ENCODE measurements around the gene KCTD19. TPM values are rescaled to one million over a fixed set of nuclear protein-coding genes. Genes with fewer than 3 reads are reported as not detected.

Gene KCTD19
- total and polyA plus RNA-seq, 4 donors, result 0.50 to 2.7 (median 1.6) TPM

DNA sequence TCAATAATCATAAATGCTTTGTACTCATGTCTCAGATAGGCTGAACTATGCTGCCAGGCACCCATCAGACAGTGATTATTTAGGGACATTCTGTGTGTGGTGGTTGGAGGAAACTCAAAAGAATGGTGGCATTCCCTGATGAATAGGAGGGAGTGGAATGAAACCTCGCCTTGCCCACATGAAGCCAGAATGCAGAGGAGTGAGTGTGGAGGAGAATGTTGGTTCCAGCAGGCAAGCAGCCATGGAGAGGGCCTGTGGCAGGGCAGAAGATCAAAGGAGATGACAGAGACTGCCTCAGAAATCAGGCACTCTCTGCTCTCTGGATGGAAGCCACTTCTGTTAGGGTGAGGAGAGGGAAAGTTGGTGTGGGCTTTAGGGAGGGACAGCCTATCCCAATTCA, 22.5 kb downstream of the KCTD19 start:
- Histone ChIP-seq H3K4me1 (ENCODE audit: control insufficient read depth, insufficient read depth, low read length) (peaks cover 13% of the 10 kb centered on the region), H3K27me3 (ENCODE audit: control insufficient read depth, insufficient read depth, low read length) (no peaks in the 10 kb centered on the region), H3K36me3 (ENCODE audit: control insufficient read depth, insufficient read depth, low read length) (no peaks in the 10 kb centered on the region), H3K27ac (ENCODE audit: low read depth, low read length) (no peak overlapping the region), H3K9me3 (ENCODE audit: control insufficient read depth, insufficient read depth, low read length) (no peaks in the 10 kb centered on the region), H3K4me3 (ENCODE audit: low read depth, low read length) (no peak overlapping the region)
- no peak for DNase-seq (ENCODE audit: low read depth in 4 of 6, low spot score in 6 of 6)
- 67% methylated on average over 1 of the region's 1 CpG for WGBS (ENCODE audit: insufficient coverage)

DNA sequence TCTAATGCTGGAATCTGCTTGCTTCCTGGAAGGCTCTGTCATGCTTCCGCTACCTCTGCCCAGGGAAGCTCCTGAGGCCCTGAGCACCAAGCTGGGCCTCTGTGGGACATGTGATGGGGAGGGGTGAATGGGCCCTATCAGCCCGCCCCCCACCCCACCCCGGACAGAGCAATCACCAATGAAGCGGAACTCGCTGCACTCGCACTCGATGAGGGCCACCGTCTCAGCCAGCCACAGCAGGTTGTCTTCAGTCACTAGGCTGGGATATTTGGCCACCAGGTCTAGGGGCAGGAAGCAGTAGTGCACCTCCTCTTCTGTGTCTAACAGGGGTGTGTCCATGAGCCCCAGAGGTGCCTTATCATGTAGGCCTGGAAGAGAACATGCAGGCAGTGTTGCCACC, 23.6 kb downstream of the KCTD19 start:
- peaks cover 13% of the 10 kb centered on the region for H3K4me1 ChIP-seq (ENCODE audit: control insufficient read depth, insufficient read depth, low read length)
- no peak for DNase-seq (ENCODE audit: low read depth in 4 of 6, low spot score in 6 of 6)
- no peak overlapping the region for H3K4me3 ChIP-seq (ENCODE audit: low read depth, low read length)
- no peaks in the 10 kb centered on the region for H3K9me3 ChIP-seq (ENCODE audit: control insufficient read depth, insufficient read depth, low read length)
- H3K27ac ChIP-seq (ENCODE audit: low read depth, low read length), result no peak overlapping the region
- 61% methylated on average over 6 of the region's 8 CpGs for WGBS (ENCODE audit: insufficient coverage)
- H3K36me3 ChIP-seq (ENCODE audit: control insufficient read depth, insufficient read depth, low read length), result no peaks in the 10 kb centered on the region
- no peaks in the 10 kb centered on the region for H3K27me3 ChIP-seq (ENCODE audit: control insufficient read depth, insufficient read depth, low read length)

DNA sequence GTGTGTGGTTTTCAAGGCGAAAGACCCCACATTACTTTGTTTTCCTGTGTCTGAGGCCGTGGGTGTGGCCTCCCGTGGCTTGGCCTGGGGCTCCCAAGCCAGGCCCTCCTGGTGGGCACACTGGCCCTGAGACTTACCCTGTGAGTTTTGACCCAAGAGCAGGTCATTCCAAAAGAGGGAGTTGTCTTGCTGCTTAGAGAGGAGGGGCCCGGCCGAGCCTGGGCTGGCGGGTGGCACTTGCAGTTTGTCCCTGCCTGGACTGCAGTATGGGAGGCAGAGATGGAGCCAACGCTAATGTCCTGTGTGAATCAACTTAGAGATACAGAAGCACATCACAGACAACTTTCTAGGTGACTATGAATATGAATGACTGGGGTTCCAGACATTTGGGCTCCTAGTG, 24.5 kb downstream of the KCTD19 start:
- H3K4me1 ChIP-seq (ENCODE audit: control insufficient read depth, insufficient read depth, low read length), result peaks cover 13% of the 10 kb centered on the region
- H3K27ac ChIP-seq (ENCODE audit: low read depth, low read length), result peak overlapping the region; percentile 78
- 83% methylated on average over 5 of the region's 7 CpGs for WGBS (ENCODE audit: insufficient coverage)
- H3K4me3 ChIP-seq (ENCODE audit: low read depth, low read length), result no peak overlapping the region
- H3K9me3 ChIP-seq (ENCODE audit: control insufficient read depth, insufficient read depth, low read length), result no peaks in the 10 kb centered on the region
- H3K36me3 ChIP-seq (ENCODE audit: control insufficient read depth, insufficient read depth, low read length), result no peaks in the 10 kb centered on the region
- H3K27me3 ChIP-seq (ENCODE audit: control insufficient read depth, insufficient read depth, low read length), result no peaks in the 10 kb centered on the region
- DNase-seq (ENCODE audit: low read depth in 4 of 6, low spot score in 6 of 6), result no peak

DNA sequence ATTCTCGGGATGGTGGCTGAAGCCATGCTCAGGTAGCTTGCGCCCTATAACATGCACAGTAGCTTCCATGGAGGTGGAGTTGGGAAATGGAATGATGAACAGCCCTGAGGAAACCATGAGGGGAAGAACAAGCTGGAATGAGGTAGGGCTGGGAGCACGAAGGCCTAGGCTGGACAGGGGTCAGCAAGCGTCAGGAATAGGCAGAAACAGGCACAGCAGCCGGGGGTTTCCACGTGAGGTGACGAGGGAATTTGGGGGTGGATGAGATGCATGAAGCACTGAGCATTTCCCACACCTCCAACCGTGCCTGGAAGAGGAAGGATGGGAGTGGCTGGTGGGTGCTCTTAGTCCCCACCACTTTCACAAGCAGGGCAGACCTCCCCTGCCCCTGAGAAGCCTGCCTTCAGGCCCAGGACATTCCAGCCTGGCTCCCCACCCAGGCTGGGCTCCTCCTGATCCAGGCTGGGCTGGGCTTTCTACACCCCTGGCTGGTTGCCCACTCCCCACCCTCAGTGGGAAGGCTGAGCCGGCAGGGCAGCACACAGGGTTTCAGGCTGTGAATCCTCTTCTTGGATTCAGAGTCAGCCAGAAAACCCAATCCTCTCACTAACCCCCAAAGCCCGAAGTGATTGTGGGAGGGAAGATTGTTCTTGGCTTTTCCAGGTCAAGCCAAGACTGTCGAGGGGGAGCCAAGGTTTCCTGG, 25.3 kb downstream of the KCTD19 start:
- Histone ChIP-seq H3K9me3 (ENCODE audit: control insufficient read depth, insufficient read depth, low read length) (no peaks in the 10 kb centered on the region), H3K27ac (ENCODE audit: low read depth, low read length) (peak overlapping the region; percentile 78), H3K27me3 (ENCODE audit: control insufficient read depth, insufficient read depth, low read length) (no peaks in the 10 kb centered on the region), H3K4me1 (ENCODE audit: control insufficient read depth, insufficient read depth, low read length) (peaks cover 13% of the 10 kb centered on the region), H3K4me3 (ENCODE audit: low read depth, low read length) (no peak overlapping the region), H3K36me3 (ENCODE audit: control insufficient read depth, insufficient read depth, low read length) (no peaks in the 10 kb centered on the region)
- WGBS (ENCODE audit: insufficient coverage), result 98% methylated on average over 4 of the region's 11 CpGs
- peak in 2 of 6 donors; percentile 3 to 75 for DNase-seq (ENCODE audit: low read depth in 4 of 6, low spot score in 6 of 6)

DNA sequence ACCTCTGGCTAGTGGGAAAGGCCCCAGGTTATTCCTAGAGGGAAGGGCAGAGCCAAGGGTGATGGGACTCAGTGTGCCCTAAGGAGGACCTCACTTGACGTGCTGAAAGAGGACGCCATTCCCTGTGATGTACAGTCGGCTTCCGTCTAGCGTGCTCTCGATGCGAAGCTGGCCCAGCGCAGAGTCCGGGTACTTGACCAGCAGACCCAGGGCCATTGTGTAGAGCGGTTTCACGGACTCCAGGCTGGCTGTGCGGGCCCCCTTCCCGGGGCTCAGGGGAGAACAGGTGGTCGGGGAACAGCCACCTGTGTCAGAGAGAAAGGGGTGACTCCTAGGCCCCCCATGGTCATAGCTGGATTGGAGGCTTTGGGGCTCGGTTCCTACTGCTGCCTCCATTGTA, 27.3 kb downstream of the KCTD19 start:
- Histone ChIP-seq H3K4me1 (ENCODE audit: control insufficient read depth, insufficient read depth, low read length) (peaks cover 13% of the 10 kb centered on the region), H3K27ac (ENCODE audit: low read depth, low read length) (no peak overlapping the region), H3K36me3 (ENCODE audit: control insufficient read depth, insufficient read depth, low read length) (no peaks in the 10 kb centered on the region), H3K4me3 (ENCODE audit: low read depth, low read length) (no peak overlapping the region), H3K9me3 (ENCODE audit: control insufficient read depth, insufficient read depth, low read length) (no peaks in the 10 kb centered on the region), H3K27me3 (ENCODE audit: control insufficient read depth, insufficient read depth, low read length) (no peaks in the 10 kb centered on the region)
- DNase-seq (ENCODE audit: low read depth in 4 of 6, low spot score in 6 of 6), result no peak
- WGBS (ENCODE audit: insufficient coverage), result 95% methylated on average over 9 of the region's 15 CpGs

DNA sequence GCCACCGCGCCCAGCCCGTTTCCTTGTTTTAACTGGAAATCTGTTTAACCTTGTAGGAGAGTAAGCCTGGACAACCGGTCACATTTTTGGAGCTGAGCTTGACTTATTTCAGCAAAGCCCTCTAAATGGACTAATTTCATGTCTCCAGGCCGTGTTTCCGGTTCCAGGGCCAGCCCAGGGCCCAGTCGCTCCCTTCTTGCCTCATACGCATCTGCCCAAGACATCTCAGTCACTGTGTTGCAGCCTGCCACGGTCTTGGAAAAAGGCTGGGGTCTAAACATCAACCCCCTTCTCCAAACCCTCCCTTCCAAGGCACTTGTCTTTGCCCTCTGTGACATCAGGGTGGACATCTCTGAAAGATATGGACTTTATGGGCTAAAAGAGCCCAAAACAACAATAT, 28.3 kb downstream of the KCTD19 start:
- no peak overlapping the region for H3K4me3 ChIP-seq (ENCODE audit: low read depth, low read length)
- H3K27ac ChIP-seq (ENCODE audit: low read depth, low read length), result no peak overlapping the region
- H3K4me1 ChIP-seq (ENCODE audit: control insufficient read depth, insufficient read depth, low read length), result peaks cover 13% of the 10 kb centered on the region
- H3K27me3 ChIP-seq (ENCODE audit: control insufficient read depth, insufficient read depth, low read length), result no peaks in the 10 kb centered on the region
- no peaks in the 10 kb centered on the region for H3K36me3 ChIP-seq (ENCODE audit: control insufficient read depth, insufficient read depth, low read length)
- DNase-seq (ENCODE audit: low read depth in 4 of 6, low spot score in 6 of 6), result no peak
- H3K9me3 ChIP-seq (ENCODE audit: control insufficient read depth, insufficient read depth, low read length), result no peaks in the 10 kb centered on the region
- 95% methylated on average over 6 of the region's 9 CpGs for WGBS (ENCODE audit: insufficient coverage)

DNA sequence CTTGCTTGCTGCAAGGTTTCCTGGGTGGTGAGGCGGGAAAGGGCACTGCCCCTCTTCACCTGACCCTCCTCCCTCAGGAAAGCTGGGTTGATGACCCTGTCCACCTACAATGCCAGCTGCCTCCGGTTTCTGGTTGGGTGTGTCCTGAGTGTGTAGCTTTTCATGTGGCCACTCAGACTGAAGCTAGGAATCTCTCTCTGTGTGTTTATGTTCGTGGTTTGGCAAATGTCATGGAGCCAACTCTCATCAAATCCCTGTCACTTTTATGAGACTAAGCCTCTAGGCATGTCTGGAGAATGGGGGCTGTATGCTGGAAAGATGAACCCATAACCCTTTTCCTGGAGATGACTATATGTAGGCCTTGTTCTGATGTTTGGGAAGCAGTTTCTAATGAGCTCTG, 30.1 kb downstream of the KCTD19 start:
- peaks cover 8% of the 10 kb centered on the region for H3K4me1 ChIP-seq (ENCODE audit: control insufficient read depth, insufficient read depth, low read length)
- H3K9me3 ChIP-seq (ENCODE audit: control insufficient read depth, insufficient read depth, low read length), result no peaks in the 10 kb centered on the region
- no peaks in the 10 kb centered on the region for H3K36me3 ChIP-seq (ENCODE audit: control insufficient read depth, insufficient read depth, low read length)
- 100% methylated on average over 1 of the region's 3 CpGs for WGBS (ENCODE audit: insufficient coverage)
- no peaks in the 10 kb centered on the region for H3K27me3 ChIP-seq (ENCODE audit: control insufficient read depth, insufficient read depth, low read length)
- no peak overlapping the region for H3K27ac ChIP-seq (ENCODE audit: low read depth, low read length)
- H3K4me3 ChIP-seq (ENCODE audit: low read depth, low read length), result no peak overlapping the region
- no peak for DNase-seq (ENCODE audit: low read depth in 4 of 6, low spot score in 6 of 6)

DNA sequence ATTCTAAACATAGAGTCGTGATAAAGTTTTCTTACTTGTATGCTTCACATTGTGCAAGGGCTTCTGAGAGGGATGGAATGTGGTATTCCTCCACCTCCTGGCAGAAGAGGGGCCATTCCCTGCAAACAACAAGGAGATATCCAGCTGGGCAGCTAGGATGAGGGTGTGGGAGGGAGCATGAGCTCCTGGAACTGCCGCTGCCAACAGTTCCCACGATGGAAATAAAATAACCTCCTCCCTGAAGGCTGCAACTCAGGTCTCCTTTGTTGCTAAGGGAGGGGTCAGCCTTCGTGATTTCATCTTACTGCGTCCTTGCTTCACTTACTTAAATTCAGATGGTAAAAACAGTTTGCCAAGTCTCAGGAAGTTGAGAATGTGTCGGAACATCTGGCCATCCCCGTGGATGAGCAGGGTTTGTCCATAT, 31.6 kb downstream of the KCTD19 start:
- 73% methylated on average over 2 of the region's 7 CpGs for WGBS (ENCODE audit: insufficient coverage)
- DNase-seq (ENCODE audit: low read depth in 4 of 6, low spot score in 6 of 6), result peak in 1 of 6 donors; percentile 24
- no peaks in the 10 kb centered on the region for H3K4me1 ChIP-seq (ENCODE audit: control insufficient read depth, insufficient read depth, low read length)
- no peaks in the 10 kb centered on the region for H3K27me3 ChIP-seq (ENCODE audit: control insufficient read depth, insufficient read depth, low read length)
- no peak overlapping the region for H3K4me3 ChIP-seq (ENCODE audit: low read depth, low read length)
- H3K9me3 ChIP-seq (ENCODE audit: control insufficient read depth, insufficient read depth, low read length), result no peaks in the 10 kb centered on the region
- H3K27ac ChIP-seq (ENCODE audit: low read depth, low read length), result no peak overlapping the region
- no peaks in the 10 kb centered on the region for H3K36me3 ChIP-seq (ENCODE audit: control insufficient read depth, insufficient read depth, low read length)

DNA sequence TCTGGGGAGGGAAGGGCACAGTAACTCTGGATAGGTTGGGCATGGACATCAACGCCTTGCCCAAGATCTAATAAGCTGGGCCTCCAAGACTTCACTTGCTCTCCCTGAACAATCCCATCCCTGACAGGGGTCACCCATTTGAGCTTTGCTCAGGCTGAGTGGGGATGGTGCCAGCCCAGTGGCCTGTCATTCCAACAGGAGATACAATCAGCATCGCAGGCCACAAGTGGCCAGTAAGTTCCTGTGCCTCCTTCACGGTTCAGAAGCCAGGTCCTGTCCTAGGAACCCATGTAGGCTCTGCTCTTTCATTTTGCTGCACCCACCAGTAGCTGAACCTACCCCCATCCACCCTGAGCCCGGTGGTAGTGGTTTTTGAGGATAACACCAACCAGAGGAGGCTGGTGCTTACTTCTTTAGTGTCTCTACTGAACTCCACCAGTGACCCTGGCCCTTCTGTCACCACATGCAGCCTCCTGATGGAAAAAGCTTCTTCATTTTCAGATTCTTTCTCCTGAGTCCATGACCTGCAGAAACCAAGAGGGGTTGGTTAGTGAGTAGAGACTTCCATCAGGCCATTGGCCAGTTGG, 32.3 kb downstream of the KCTD19 start:
- 100% methylated on average over 2 of the region's 4 CpGs for WGBS (ENCODE audit: insufficient coverage)
- H3K4me3 ChIP-seq (ENCODE audit: low read depth, low read length), result no peak overlapping the region
- H3K27me3 ChIP-seq (ENCODE audit: control insufficient read depth, insufficient read depth, low read length), result no peaks in the 10 kb centered on the region
- H3K27ac ChIP-seq (ENCODE audit: low read depth, low read length), result no peak overlapping the region
- H3K36me3 ChIP-seq (ENCODE audit: control insufficient read depth, insufficient read depth, low read length), result no peaks in the 10 kb centered on the region
- H3K9me3 ChIP-seq (ENCODE audit: control insufficient read depth, insufficient read depth, low read length), result no peaks in the 10 kb centered on the region
- no peaks in the 10 kb centered on the region for H3K4me1 ChIP-seq (ENCODE audit: control insufficient read depth, insufficient read depth, low read length)
- DNase-seq (ENCODE audit: low read depth in 4 of 6, low spot score in 6 of 6), result no peak

DNA sequence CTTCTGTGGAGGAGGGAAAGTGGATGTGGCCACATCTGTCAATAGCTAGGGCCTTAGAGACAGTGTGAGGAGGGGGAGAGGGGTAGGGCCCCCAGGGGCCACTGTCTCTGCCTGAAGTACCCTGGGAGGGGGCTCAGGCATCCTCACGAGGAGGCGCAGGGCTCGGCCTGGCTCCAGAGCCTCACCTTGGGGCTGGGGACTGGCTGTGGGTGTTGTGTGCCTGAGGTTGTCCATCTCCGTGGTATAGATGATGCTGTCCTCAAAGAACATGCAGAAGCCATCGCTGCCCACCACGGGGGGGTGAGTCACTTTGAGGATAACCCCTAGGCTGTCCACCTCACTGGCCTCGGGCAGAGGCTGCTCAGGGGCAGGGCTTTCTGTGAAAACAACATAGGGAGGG, 35.1 kb downstream of the KCTD19 start:
- Histone ChIP-seq H3K9me3 (ENCODE audit: control insufficient read depth, insufficient read depth, low read length) (no peaks in the 10 kb centered on the region), H3K4me1 (ENCODE audit: control insufficient read depth, insufficient read depth, low read length) (no peaks in the 10 kb centered on the region), H3K27ac (ENCODE audit: low read depth, low read length) (no peak overlapping the region), H3K36me3 (ENCODE audit: control insufficient read depth, insufficient read depth, low read length) (peaks cover 12% of the 10 kb centered on the region), H3K27me3 (ENCODE audit: control insufficient read depth, insufficient read depth, low read length) (no peaks in the 10 kb centered on the region), H3K4me3 (ENCODE audit: low read depth, low read length) (no peak overlapping the region)
- DNase-seq (ENCODE audit: low read depth in 4 of 6, low spot score in 6 of 6), result no peak
- WGBS (ENCODE audit: insufficient coverage), result 85% methylated on average over 7 of the region's 7 CpGs
